NCI-H510A (cell line): ENCODE data around the gene IL4I1.

Experiments
- DNase-seq: peaks from one replicate; lab custom pipeline; 2025; lab: John Stamatoyannopoulos, UW

Gene IL4I1

DNA sequence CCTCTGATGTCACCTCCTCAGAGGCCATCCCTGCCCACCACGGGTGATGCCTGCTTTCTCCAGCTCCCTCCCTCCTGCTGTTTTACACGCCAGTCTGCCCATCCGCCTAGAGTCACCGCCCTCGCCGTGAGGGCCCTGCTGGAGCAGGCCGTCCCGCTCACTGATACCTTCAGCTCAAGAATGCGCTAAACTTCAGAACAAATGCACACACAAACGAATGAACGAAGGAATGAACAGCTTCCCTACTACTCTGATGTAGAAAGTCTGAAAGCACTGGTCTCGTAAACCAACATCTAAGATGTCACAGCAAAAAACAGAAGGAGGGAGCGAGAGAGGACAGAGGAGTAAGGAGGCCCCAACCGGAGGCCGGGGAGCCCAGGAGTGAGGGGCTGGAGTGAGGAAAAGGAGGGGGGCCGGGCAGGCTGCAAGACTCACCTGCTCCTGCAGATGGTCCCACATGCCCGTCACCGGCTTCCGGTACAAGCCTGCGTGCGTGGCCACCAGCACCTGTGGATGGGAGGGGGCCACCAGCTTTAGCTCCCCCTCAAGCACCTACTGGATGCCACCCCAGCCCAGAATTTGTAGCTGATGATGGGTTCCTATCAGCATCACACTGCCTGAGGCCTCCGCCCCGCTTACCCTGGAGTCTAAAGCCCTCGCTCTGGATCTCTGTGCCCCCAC lies 33.3 kb downstream of the IL4I1 start:
- no peak for DNase-seq

DNA sequence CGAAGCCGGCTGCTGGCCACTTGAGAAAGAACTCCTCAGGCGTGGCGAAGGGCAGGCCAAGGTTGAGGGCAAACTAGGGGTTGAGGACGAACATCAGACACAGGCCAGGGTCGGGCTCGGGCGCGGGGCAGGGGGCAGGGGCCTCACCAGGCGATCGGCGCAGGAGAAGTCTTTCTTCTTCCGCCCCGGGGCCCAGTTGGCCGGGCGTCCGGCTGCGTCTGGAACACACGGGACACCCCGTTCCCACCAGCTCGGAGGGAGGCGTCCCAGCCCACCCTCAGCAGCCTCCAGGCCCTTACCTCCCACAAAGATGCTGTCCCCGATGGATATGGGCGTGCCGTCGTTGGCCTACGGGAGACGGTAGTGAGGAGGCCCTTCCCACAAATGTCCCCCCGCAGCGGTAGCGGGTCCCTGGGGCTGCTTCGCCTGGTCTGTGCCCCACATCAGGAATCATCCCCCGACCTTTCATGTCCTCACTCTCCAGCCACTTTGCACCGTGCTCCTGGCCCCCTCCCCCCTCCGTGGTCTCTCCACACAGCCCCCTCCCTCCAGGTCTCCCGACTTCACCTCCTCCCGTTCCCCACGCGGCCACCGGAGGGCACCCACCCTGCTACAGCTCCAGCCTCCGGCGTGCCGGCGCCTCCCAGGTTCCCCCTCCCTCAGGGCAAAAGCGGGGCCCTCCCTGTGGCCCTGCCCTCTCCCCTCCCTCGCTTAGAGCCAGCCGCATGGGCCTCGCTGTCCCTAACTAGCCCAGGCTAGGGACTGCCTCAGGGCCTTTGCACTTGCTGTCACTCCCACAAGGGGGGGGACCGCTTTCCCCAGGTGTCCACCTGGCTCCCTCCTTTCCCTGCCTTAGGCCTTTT lies 34.1 kb downstream of the IL4I1 start:
- DNase-seq: no peak

DNA sequence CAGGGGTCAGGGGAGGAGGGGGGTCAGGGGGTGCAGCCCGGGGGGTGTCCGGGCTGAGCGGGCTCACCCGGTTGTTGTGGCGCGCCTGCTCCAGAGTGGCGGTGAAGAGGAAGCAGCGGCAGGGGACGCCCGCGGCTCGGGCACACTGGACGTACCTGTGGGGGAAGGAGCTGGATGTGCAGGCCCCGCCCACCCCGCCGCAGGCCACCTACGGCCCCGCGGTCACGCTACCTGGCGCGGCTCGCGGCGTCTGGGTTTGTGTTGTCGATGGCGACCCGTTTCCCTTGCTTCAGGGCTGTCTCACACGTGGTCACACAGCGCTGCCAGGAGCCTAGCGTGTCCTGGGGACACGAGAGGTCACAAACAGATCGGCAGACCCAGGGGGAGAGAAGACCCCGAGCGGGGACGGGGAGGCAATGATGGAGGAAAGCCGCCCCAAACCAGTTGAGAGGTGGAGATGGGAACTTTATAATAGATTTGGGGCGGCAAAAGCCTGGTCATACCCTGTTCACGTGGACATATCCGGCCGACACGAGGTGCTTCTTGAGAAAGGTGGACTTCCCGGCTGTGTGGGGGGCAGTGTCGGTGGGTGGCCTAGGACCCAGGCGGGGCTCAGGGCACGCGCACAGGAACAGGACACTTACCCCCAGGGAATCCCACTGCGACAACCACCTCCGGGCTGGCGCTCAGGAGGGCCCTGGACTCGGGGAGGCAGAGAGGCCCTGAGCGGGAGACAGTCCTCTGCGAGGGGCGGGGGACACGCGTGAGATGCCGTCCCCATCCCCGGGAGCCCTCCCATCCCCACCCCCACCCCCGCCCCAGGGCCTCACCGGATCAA lies 34.9 kb downstream of the IL4I1 start:
- DNase-seq: no peak

DNA sequence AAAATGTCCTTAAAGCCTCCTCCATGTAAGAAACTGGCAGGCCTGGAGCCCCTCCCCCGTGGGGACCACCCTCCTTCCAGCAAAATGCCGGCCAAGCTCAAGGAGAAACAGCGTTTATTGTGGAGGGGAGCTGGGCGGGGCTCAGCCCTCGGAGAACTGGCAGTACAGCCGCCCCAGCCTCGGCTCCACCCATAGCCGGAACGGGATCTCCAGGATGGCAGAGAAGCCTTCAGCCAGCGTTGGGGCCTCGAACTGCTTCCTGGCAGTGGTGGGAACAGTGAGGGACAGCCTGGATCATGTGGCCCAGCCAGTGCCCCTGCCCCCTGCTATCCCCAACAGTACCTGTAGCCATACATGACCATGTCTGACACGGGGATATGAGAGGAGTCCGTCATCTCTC lies 35.6 kb downstream of the IL4I1 start:
- DNase-seq: no peak

DNA sequence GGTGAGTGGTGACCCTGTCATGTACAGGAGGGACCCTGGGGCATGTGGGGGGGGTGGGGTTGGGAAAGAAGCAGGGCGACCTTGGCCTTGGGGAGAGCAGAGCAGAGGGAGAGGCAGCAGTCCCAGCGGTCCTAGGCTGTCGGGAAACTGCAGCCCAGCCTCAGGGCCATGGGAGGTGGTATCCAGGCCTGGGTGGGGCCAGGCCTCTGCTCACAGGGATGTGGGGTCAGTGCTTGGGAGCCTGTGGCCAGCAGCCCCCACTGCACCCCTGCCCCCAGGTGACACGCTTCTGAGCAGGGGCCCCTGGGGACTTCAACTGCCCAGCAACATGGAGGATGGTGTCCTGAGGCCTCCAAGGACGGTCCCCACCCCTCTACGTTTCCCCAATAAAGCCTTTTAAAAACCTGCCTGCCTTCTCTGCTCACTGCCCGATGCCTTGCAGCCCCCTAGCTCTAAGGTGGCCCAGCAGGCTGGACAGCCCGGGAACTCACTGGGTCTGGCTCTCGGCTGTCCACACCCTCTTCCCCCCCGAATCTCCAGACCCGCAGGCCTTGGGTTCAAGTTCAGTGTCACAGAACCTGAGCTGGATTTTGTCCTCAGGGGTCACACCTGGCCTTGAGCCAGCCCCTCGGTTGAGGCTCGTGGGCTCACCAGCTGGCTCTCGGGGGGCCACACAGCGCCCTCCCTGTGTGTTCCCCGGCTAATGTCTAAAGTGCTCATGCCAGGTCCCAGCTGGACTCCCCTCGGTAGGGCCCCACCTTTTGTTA lies 36.2 kb downstream of the IL4I1 start:
- no peak for DNase-seq

DNA sequence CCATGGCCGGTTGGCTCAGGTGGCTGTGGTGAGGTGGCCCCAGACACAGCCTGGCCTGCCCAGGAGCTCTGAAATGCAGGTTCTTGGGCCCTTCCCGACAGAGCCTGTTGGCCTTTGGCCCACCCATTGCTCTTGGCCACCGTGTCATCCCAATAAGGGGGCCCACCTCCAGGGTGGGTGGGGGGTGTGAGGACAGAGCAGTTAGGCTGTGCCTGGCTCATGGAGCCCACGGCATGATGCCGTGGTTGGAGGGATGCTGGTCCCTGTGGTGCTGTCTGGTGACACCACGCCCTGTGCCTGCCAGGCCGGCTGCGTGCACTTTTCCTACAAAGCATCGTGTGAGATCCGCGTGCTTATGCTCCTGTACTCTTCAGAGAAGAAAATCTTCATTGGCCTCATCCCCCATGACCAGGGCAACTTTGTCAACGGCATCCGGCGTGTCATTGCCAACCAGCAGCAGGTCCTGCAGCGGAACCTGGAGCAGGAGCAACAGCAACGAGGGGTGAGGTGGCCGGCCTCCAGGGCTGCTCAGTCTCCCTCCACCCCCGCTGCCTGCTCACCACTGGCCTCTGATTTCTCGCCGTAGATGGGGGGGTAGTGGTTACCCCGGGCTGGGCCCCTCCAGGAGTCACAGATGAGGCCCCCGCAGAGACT lies 36.9 kb downstream of the IL4I1 start:
- no peak for DNase-seq

DNA sequence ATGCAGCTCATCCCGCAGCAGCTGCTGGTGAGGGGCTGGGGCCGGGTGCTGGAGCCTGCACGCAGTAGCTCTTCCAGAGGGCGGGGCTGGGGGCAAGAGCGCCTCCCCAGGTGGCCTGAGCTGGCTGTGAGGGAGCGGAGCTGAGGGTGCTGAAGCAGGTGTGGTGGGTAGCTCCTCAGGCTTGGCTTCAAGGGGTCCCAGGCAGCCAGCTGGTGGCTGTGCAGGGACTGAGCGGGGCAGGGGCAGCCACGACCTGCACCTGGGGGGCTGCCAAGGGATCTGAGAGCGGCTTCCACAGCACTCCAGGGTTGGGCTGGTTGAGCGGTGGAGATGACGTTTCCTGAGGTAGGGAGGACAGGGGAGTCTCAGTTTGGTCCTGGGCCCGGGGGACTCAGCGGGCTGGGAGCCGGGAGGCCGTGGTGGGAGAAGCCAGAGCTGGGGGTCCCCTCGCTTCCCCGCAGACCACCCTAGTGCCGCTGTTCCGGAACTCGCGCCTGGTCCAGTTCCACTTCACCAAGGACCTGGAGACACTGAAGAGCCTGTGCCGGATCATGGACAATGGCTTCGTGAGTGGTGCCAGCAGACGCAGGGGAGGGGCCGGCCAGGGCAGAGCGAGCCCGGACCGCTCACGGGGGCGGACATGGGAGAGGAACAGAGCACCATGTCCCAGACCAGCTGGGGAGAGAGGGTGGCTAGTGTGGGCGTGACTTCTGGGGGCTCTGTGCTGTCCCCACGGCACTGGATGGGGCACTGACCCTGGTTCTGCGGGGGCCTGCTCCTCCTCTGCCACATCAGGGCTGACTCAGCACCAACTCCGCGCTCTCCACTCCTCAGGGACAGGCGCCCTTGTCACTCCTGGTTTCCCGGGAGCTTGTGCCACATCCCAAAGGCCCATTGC lies 38.4 kb downstream of the IL4I1 start:
- DNase-seq: no peak

DNA sequence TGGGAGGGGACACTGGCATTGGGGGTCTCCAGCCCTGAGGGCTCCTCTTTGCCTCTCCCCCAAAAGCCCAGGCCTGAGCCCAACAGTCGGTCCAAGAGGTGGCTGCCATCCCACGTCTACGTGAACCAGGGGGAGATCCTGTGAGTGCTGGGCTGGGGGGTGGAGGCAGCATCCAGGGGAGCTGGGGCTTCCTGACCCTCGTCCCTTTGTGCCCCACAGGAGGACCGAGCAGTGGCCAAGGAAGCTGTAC lies 38.9 kb downstream of the IL4I1 start:
- DNase-seq: no peak

DNA sequence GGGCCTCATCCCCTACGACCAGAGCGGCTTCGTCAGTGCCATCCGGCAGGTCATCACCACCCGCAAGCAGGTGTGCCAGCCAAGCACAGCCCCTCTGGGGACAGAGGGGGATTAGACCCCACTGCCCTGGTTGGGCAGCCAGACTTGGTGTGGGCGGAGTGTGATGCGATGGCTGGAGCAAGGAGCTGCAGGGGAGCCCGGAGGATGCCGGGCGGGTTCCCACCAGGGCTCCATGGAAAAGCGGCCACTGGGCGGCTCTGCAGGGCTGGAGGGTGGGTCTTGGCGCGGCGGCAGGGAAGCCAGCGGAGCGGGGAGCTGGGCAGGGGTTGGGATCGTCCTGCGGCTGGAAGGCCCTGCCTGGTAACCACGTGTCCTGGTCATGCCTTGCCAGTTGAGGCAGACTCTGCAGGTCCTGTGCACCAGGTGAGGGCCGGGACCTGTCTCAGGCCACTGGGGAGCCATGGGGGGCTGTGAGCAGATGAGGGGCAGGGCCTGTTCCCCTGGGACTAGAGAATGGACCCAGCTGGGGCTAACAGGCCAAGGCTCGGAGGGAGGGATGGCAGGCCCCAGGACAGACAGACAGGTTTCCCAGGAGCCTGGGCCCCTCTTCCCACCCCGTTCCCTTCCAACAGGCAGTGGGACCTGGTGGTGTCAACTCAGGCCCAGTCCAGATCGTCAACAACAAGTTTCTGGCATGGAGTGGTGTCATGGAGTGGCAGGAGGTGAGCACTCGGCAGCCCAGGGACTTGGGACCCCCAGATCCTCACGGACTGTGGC lies 39.4 kb downstream of the IL4I1 start:
- DNase-seq: no peak

DNA sequence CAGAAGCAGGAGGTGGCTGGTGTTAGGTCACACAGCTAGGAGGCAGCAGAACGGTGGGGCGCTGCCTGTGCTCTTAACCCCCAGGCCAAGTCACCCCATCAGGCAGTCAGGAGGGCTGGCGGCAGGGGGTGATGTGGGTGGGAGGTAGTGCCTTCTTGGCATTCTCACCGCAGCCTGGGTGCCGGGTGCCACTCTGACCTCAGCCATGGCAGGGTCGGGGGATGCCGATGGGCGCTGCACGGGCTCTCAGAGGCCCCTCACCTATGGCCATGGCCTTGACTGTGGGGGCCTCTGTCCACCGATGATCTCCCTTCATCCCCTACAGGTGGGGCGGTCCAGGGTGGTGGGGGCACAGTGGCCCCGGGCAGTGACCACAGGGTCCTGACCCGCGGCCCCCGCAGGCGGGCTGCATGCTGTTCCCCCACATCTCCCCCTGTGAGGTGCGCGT lies 40.1 kb downstream of the IL4I1 start:
- DNase-seq: no peak

DNA sequence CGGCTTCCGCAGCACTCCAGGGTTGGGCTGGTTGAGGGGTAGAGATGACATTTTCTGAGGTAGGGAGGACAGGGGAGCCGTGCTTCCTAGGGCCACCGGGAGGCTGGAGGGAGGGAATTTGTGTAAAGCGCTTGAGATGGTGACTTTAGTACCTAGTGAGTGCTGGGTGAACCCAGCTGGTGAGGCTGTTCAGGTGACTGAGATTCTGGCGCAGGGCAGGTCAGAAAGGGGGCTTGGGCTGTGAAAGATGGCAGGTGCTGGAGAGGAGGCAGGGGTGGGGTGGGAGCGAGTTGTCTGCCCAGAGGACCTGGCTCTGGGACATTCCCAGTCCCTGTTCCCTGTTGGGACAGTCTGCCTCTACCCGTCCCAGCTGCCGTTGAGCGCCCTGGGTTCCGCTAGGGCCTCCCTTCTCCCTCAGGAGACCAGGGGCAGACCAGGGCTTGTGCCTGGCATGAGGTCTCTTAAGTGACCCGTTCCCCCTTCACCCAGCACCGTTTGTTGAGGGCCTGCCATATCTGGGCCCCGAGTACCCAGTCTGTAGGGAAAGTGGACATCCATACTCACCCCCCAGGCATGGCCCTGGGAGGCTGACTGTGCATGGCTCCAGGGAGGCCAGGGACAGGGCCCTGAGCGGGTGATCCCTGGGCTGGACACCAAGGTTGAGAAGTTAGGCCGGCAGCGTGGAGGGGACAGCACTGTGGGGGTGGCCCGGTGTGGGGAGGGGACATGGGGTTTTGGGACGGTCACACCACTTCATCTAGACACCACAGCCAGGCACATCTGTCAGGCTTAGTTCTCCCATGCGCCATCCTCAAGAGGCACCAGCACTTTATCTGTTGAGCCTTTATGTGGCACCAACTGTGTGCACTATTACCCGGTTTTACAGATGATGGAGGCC lies 40.8 kb downstream of the IL4I1 start:
- DNase-seq: no peak

DNA sequence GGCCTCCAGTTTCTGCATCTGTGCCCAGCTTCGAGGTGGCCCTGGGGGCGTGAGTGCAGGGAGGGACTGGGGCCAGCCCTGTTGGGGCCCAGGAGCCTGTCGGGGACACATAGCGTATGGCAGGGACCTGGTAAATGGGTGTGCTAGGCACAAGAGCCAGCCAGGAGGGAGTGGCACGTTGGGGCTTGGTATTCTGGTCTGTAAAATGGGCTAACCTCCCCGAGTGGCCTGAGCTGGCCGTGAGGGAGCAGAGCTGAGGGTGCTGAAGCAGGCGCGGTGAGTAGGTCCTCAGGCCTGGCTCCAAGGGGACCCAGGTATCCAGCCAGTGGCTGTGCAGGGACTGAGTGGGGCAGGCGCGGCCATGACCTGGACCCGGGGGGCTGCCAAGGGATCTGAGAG lies 41.4 kb downstream of the IL4I1 start:
- DNase-seq: no peak

DNA sequence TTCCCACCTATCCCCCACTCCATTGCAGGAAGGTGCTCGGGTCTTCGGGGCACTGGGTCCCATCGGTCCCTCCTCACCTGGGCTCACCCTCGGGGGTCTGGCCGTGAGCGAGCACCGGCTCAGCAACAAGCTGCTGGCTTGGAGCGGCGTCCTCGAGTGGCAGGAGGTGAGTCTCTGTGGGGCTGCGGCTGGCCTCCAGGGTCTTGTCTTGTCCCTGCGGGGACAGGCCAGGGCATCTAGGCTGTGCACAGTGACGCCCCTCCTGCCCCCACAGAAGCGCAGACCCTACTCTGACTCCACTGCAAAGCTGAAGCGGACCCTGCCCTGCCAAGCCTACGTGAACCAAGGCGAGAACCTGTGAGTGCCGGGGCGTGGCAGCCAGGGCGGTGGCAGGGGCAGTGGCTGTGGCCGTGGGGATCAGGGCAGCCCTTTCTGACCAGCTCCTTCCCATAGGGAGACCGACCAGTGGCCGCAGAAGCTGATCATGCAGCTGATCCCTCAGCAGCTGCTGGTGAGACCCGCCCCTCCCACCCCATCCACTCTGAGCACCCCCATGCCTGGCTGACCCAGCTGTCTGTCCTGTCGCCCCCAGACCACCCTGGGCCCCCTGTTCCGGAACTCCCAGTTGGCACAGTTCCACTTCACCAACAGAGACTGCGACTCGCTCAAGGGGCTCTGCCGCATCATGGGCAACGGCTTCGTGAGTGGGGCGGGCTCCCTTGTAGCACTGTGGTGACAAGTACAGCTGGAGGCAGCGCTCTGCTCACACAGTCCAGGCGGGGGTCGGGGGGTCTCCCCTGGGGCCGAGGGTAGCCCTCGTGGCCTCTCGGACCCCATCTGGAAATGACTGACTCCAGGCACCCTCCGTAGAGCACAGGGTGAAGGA lies 42.1 kb downstream of the IL4I1 start:
- no peak for DNase-seq

DNA sequence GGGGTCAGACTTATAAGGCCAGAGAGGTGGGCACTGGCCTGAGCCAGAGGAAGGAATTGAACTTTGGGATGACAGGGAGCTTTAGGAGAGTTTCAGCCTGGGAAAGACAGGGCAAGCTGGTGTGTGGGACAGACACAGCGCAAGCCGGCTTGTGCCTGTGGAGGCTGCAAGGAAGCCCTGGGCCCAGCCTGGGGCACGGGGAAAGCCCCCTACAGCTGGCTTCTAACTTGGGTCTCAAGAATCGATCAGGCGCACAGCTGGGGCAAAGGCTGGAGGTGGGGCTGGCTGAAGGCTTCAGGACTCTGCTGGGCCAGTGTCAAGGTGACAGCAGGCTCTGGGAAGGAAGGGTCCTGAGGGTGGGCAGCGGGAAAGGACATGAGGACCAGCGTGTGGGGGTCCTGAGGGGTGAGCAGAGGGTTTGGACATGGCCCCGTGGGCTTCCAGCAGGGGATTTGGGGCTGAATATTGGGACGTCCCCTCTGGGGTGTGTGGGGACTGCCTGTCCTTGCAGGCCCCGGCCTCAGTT lies 42.8 kb downstream of the IL4I1 start:
- no peak for DNase-seq

DNA sequence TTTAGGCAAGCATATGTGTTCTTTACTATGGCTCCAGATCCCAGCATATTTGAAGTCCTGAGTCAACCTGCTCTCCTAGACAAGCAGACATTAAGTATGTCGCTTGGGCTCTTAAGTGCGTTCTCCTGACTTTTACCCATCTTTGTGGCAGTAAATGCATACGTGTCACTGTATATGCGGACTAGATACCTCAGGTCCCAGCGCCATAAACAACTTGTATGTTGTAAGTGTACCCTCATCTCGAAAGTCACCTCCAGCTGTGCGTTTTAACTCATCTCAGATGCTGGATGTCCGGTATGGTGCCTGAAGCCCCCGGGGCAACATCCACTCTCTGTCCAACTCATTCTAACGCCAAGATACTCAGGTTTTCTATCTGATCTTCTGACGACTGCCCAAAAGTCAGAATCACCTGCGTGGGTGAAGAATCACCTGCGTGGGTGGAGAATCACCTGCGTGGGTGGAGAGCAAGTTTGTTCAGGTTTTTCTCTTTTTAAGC lies 44.0 kb downstream of the IL4I1 start:
- DNase-seq: no peak

DNA sequence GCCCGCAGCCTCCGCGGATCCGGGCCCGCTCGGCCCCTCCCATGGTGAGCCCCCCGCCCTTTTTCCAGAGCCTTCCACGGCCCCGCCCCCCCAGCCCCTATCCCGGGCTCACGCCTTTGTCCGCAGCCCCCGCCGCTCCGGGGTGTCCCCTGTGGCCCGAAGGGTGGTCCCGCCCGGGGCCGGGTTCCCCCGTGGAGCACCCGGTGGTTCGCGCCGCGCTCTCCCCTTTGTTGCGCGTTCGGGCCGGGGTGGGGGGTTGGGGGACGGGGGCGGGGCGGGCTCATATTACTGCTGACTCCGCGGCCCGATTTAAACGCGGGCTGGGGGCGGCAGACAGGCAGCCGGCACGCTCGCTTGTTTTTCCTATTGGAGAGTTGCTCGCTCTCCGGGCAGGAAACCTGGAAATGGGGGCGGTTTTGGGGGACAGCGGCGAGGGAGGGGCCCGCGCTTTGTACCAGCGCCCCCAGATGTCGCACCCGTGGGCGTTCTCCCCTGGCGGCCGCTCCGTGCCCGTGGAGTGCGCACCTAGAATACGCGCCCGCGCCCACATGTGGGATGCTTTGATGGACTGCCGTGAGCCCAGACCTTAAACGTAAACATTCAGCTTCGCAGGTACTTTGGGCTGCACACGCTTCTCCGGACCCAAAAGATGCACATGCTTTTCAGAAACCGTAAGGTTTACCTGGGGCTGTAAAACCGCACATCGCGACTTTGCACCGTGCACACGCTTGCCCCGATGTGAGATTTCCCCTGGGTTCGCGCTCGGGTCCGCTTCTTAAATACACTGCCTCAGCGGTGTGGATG lies 45.0 kb downstream of the IL4I1 start:
- DNase-seq: no peak
